ENCODE results near the gene PDZRN3. TPM values are rescaled to one million over a fixed set of nuclear protein-coding genes. Genes with fewer than 3 reads are reported as not detected.

PDZRN3 gene
- total RNA-seq, 2 donors from 2014 or later: 6.1 to 10.4 TPM

- Mint-ChIP-seq H3K4me1 (peaks cover 18% of the 10 kb centered on the region), H3K36me3 (ENCODE audit: low read depth) (no peaks in the 10 kb centered on the region), H3K27me3 (ENCODE audit: insufficient read depth) (peaks cover 24% of the 10 kb centered on the region), H3K9me3 (no peaks in the 10 kb centered on the region), H3K27ac (no peak overlapping the region), H3K4me3 (no peak overlapping the region)
- H3K4me3 ChIP-seq (ENCODE audit: low read length): no peak overlapping the region
- peak; percentile 31 for TF ChIP-seq CTCF (conservative IDR thresholded peaks at IDR 0.05)
- H3K9ac ChIP-seq (ENCODE audit: extremely low read depth, low read length, poor library complexity, severe bottlenecking): no peak overlapping the region
- H3K36me3 ChIP-seq (ENCODE audit: control insufficient read depth, insufficient read depth, low read length): peaks cover 14% of the 10 kb centered on the region
- no peak for DNase-seq
- no peak overlapping the region for H3K27ac ChIP-seq (ENCODE audit: low read depth, low read length)
- no peaks in the 10 kb centered on the region for H3K9me3 ChIP-seq (ENCODE audit: control insufficient read depth, low read length)
- no peaks in the 10 kb centered on the region for H3K27me3 ChIP-seq (ENCODE audit: control insufficient read depth, insufficient read depth, low read length, poor library complexity, severe bottlenecking)
- 89 to 100% methylated on average over 2 of the region's 2 CpGs for WGBS, 2 experiments (ENCODE audit: insufficient coverage in 1 of 2, insufficient read length in 1 of 2)
- H3K4me1 ChIP-seq (ENCODE audit: control insufficient read depth, insufficient read depth, low read length): peaks cover 5% of the 10 kb centered on the region
These were observed 10.3 kb downstream of the PDZRN3 start for GRCh38 chr3:73614419-73614818.

- Histone ChIP-seq H3K27me3 (ENCODE audit: control insufficient read depth, insufficient read depth, low read length, poor library complexity, severe bottlenecking) (no peaks in the 10 kb centered on the region), H3K4me1 (ENCODE audit: control insufficient read depth, insufficient read depth, low read length) (peaks cover 20% of the 10 kb centered on the region), H3K4me3 (ENCODE audit: low read length) (peak overlapping the region; percentile 8), H3K36me3 (ENCODE audit: control insufficient read depth, insufficient read depth, low read length) (peaks cover 26% of the 10 kb centered on the region), H3K9me3 (ENCODE audit: control insufficient read depth, low read length) (no peaks in the 10 kb centered on the region), H3K9ac (ENCODE audit: extremely low read depth, low read length, poor library complexity, severe bottlenecking) (no peak overlapping the region), H3K27ac (ENCODE audit: low read depth, low read length) (no peak overlapping the region)
- TF ChIP-seq CTCF (conservative IDR thresholded peaks at IDR 0.05): no peak
- H3K27ac Mint-ChIP-seq: no peak overlapping the region
- H3K27me3 Mint-ChIP-seq (ENCODE audit: insufficient read depth): peaks cover 19% of the 10 kb centered on the region
- DNase-seq: no peak
- no peaks in the 10 kb centered on the region for H3K9me3 Mint-ChIP-seq
- H3K4me3 Mint-ChIP-seq: no peak overlapping the region
- H3K36me3 Mint-ChIP-seq (ENCODE audit: low read depth): no peaks in the 10 kb centered on the region
- peaks cover 33% of the 10 kb centered on the region for H3K4me1 Mint-ChIP-seq
These were observed 13.6 kb downstream of the PDZRN3 start for GRCh38 chr3:73611176-73611575.

- Histone ChIP-seq H3K4me1 (ENCODE audit: control insufficient read depth, insufficient read depth, low read length) (peaks cover 20% of the 10 kb centered on the region), H3K27ac (ENCODE audit: low read depth, low read length) (no peak overlapping the region), H3K4me3 (ENCODE audit: low read length) (no peak overlapping the region), H3K9me3 (ENCODE audit: control insufficient read depth, low read length) (no peaks in the 10 kb centered on the region), H3K27me3 (ENCODE audit: control insufficient read depth, insufficient read depth, low read length, poor library complexity, severe bottlenecking) (no peaks in the 10 kb centered on the region), H3K36me3 (ENCODE audit: control insufficient read depth, insufficient read depth, low read length) (peaks cover 33% of the 10 kb centered on the region), H3K9ac (ENCODE audit: extremely low read depth, low read length, poor library complexity, severe bottlenecking) (no peak overlapping the region)
- peaks cover 19% of the 10 kb centered on the region for H3K27me3 Mint-ChIP-seq (ENCODE audit: insufficient read depth)
- WGBS, 2 experiments (ENCODE audit: insufficient coverage in 1 of 2, insufficient read length in 1 of 2): 80% methylated on average over 1 of the region's 1 CpG; no CpG with 5 or more reads in 1 of the 2 experiments
- H3K9me3 Mint-ChIP-seq: no peaks in the 10 kb centered on the region
- H3K36me3 Mint-ChIP-seq (ENCODE audit: low read depth): no peaks in the 10 kb centered on the region
- DNase-seq: no peak
- no peak overlapping the region for H3K4me3 Mint-ChIP-seq
- TF ChIP-seq CTCF (conservative IDR thresholded peaks at IDR 0.05): no peak
- H3K4me1 Mint-ChIP-seq: peaks cover 33% of the 10 kb centered on the region
- no peak overlapping the region for H3K27ac Mint-ChIP-seq
These were observed 14.2 kb downstream of the PDZRN3 start for GRCh38 chr3:73610493-73610892.

All from endodermal cell (in vitro differentiated cells).